HG03457 (cell line): ENCODE measurements around the gene C1QTNF1.
"Not testable (repeated sequence)": the region's sequence is repeated elsewhere in the genome, so short reads cannot be mapped to it uniquely, and the experiment has no call there.

Experiments
- ATAC-seq: cut with Tn5 transposase; IDR thresholded peaks from one replicate; pipeline ENCODE4 v1.9.1; 2021; ENCODE audit warnings: moderate number of reproducible peaks; ENCODE audit not compliant: unreplicated experiment

The C1QTNF1 gene

GRCh38 chr17:79052131-79052530, 28.2 kb downstream of the C1QTNF1 start:
- no peak for ATAC-seq

- ATAC-seq: no peak
Observed at GRCh38 chr17:79053251-79053925, 29.4 kb downstream of the C1QTNF1 start.

- no peak for ATAC-seq
Observed at GRCh38 chr17:79054200-79054960, 30.4 kb downstream of the C1QTNF1 start.

GRCh38 chr17:79055197-79055596, 31.2 kb downstream of the C1QTNF1 start:
- ATAC-seq: no peak

DNA sequence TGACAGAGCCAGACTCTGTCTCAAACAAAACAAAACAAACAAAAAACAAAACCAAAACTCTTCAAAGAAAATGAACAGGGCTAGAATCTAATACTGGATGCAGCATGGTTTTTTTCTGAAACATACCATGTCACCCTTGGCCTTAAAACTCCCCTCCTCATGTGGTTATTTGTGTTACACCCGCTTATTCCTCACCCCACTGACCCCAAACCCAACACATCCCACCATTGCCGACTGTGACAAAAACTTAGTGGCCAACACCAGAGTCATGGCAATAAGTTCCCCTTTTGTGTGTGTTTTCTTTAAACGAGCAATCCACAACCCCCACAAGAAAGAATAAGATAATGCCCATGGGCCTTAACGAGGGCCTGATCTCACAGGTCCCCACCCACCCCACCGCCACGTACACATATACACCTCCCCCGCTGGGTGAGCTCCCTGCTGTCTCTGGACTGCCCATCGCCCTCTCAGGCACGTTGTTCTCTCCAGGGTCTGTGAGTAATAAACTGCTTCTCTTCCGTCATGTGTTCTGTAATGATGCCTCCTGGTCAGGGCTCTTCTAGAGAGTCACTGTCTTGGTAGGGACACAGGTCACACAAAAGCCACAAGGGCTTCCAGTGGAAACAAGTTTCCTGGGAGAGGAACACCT, 33.9 kb downstream of the C1QTNF1 start:
- no peak for ATAC-seq

DNA sequence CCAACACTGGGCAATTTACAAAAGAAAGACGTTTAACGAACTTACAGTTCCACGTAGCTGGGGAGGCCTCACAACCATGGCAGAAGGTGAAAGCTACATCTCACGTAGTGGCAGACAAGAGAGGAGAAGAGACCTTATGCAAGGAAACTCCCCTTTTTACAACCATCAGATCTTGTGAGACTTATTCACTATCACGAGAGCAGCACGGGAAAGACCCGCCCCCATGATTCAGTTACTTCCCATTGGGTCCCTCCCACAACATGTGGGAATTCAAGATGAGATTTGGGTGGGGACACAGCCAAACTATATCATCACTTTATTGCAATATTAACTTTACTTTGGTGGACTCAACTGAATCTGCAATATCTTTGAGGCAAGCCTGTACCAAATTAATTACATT, 38.7 kb downstream of the C1QTNF1 start:
- ATAC-seq: no peak

- no peak for ATAC-seq
Observed at GRCh38 chr17:79064026-79064425, 40.1 kb downstream of the C1QTNF1 start.

DNA sequence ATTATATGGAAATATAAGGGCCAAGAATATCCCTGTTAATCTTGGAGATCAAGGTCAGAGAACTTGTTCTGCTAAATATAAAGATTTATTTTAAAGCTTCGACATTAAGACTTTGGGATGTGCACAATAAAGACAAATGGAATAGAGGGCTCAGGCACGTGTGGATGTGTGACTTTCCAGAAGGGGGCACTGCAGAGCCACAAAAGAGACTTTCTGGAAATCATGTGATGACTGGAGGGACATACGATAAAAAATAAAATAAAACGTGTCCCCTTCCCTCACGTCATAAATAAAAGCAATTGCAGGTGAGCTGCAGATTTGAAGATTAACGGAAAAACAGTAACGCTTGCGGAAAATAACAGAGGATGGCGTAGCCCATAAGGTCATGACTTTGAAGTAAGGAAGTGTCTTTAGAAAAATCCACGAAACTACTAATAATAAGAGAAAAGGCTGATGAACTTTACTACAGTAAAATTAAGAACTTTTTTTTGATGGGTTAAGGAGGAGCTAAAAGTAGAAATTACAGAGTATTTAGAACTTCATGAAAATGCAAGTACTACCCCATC, 41.2 kb downstream of the C1QTNF1 start:
- no peak for ATAC-seq

DNA sequence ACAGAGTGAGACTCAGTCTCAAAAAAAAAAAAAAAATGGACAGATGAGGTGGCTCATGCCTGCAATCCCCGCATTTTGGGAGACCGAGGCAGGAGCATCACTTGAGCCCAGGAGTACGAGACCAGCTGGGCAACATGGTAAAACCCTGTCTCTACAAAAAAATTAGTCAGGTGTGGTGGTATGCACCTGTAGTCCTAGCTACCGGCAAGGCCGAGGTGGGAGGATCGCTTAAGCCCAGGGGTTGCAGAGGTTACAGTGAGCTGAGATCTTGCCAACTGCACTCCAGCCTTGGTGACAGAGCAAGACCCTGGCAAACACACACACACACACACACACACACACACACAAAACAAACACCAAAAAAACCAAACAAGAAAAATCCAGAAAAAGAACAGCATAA, 43.0 kb downstream of the C1QTNF1 start:
- ATAC-seq: no peak

GRCh38 chr17:79070266-79070880, 46.4 kb downstream of the C1QTNF1 start:
- ATAC-seq: no peak

DNA sequence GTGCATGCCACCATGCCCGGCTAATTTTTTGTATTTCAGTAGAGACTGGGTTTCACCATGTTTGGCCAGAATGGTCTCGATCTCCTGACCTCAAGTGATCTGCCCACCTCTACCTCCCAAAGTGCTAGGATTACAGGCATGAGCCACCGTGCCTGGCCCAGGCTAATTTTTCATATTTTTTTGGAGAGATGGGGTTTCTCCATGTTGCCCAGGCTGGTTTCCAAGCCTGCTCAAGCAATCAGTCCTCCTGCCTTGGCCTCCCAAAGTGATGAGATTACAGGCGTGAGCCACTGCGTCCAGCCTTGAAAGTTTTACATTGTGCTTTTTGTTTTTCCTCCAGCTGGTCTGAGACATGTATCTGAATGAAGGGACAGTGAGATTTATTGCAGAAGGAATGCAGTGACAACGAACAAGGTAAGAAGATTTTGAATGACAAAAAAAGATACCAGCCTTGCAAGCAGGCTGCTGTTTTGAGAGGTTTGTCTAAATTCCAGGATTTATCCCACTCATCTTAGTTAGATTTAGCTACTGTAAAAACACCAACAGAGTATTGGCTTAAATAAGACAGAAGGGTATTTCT, 47.3 kb downstream of the C1QTNF1 start:
- ATAC-seq: no peak

GRCh38 chr17:79072544-79072943, 48.6 kb downstream of the C1QTNF1 start:
- ATAC-seq: no peak

DNA sequence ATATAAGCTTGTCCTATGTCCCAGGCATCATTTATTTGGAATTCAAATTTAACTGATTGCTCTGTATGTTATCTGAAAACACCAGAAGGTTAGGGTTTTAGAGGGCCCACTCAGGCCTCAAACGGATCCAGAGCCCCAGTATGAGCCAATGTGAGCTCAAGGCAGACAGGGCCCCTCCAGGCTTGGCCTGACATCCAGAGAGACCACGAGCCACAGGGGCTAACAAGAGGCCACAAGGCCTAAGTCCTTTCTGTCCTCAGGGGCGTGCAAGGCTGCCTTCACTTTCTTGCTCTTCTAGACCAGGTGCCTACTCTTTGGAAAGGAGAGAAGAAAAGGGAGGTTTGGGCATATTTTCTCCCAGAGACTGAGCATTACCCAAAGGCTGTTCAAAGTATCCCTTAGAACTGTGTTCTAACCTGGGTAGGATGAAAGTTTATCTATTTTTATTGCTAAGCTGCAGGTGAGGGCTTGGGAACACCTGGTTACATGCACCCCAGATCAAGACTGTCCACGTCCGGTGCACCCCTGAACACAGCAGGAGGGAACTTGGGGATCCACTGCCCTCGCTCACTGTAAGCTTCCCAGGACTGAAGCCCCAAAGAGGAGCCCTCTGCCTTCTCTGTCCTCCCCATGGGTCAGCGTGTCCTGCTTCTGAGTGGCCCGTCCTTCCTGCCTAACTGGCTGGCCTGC, 49.2 kb downstream of the C1QTNF1 start:
- no peak for ATAC-seq

DNA sequence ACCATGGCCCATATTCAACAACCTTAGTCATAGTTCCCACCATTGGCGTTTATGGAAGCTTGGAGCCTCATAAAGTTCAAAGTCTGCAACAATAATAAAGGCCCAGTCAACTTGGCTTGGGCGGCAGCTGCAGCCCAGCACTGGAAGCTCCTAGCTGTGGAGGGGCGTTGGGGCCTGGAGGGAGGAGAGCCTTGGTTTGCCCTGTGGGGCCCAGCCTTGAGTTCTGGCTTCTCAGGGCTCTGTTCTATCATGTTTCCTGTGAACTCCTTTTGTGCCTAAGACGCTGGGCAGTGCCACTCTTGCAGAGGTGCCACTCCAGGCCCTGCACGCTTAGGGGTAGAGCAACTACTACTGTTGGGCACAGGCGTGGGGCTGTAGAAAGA, 49.7 kb downstream of the C1QTNF1 start:
- ATAC-seq: no peak

DNA sequence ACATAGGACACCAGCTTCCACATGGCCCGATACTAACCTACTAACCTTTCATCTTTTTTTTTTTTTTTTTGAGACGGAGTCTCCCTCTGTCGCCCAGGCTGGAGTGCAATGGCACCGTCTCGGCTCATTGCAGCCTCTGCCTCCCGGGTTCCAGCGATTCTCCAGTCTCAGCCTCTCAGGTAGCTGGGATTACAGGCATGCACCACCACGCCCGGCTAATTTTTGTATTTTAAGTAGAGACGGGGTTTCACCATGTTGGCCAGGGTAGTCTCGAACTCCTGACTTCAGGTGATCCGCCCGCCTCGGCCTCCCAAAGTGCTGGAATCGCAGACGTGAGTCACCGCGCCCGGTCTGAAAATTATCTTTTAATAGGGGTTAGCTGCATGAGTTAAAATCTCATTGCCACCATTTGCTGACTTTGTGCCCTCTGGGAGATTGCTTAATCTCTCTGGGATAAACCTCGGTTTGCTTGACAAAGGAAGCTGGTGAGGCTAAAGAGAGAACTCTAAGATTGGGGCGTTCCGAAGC, 50.2 kb downstream of the C1QTNF1 start:
- not testable (repeated sequence) for ATAC-seq

DNA sequence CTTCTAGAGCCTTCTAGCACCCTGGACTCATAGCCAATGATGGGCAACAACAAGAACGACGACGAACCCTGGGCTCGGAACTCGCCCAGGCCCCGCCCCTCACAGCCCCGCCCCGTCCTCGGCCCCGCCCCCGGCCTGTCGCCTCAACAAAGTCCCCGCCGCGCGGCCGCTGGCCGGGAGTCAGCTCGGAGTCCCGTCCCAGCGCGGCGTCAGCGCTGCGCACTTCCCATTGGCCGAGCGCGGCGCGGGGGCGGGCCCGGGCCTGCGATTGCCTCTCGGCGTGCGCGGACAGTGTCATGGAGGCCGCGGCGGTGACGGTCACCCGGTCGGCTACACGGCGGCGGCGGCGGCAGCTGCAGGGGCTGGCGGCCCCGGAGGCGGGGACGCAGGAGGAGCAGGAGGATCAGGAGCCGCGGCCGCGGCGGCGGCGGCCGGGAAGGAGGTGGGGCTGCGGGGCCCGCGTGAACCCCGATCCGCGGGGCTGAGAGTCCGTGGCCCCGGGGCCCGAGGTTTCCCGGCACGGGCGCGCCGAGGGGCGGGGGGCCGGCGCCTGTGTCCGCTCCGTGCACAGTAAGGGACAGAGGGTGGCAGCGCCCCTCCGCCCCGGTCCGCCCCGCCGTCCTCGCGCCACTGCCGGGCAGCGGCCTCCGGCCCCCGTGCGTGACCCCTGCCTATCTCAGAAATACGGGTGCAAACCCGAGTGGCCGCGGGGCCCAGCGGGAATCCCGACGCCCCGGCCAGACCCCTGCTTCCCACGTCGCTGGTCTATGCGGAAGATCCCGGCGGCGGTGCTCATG, 50.9 kb downstream of the C1QTNF1 start, which contains the start of gene ENGASE:
Gene ENGASE, plus strand, starts transcription at position 176 of the 797 bp plus-strand sequence. Its CDS starts 121 bp downstream, at position 297.
- ATAC-seq: peak; percentile 79

- no peak for ATAC-seq
Observed at GRCh38 chr17:79075446-79075750, 51.4 kb downstream of the C1QTNF1 start.

DNA sequence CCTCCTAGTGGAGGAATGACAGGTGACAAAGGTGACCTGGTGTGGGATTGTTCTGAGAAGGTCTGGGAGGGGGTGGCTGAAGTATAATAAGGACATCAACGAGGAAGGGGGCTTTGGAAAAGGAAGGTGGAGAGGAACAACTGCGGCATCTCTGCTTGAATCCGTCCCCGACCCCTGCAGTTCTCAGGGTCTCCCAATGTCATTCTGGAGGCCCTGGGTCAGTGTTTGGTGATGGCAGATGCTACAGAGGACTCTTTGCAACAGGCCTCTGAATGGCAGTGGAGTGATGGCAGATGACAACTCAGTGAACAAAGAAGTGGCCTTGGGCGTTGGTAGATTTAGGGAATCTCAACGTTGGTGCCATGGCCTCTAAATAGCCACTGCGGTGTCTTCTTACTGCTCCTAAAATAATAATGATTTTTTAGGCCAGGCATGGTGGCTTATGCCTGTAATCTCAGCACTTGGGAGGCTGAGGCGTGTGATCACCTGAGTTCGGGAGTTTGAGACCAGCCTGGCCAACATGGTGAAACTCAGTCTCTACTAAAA, 52.0 kb downstream of the C1QTNF1 start:
- no peak for ATAC-seq

DNA sequence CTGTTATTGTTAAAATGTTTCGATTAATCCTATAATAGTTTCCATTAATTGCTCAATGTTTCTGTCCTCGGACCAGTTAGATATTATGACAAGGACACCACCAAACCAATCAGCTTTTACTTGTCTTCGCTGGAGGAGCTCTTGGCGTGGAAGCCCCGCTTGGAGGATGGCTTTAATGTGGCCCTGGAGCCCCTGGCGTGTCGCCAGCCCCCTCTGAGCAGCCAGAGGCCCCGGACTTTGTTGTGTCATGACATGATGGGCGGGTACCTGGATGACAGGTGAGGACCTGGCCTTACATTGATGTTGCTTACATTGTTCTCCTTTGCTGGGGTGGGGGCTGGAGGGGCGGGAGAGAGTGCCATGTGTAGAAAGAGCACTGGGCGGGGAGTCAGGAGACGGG, 53.6 kb downstream of the C1QTNF1 start:
- no peak for ATAC-seq
